OCI-LY7 (cell line): ENCODE measurements around the gene DYNC2H1. TPM values are rescaled to one million over a fixed set of nuclear protein-coding genes. Genes with fewer than 3 reads are reported as not detected.
"Not testable (repeated sequence)": the region's sequence is repeated elsewhere in the genome, so short reads cannot be mapped to it uniquely, and the experiment has no call there.

Source experiments
- BruUV-seq: library from RNA; stranded (reverse); fragments of 400-500 nt; replicated peaks from 2 replicates; lab custom pipeline; 2021; lab: Mats Ljungman, UMichigan
- CTCF ChIA-PET: fragments of 300-600 bp; sonication (Branson Sonifier 250); formaldehyde crosslinking; loops from one replicate; lab custom pipeline; 2022; ENCODE audit warnings: antibody characterized with exemption; ENCODE audit not compliant: unreplicated experiment; lab: Charles Lee
- POLR2A ChIA-PET: fragments of 300-600 bp; sonication (Branson Sonifier 250); formaldehyde crosslinking; loops from one replicate; lab custom pipeline; 2022; ENCODE audit warnings: antibody characterized with exemption; lab: Charles Lee
- DNase-seq: peaks from one replicate; pipeline ENCODE4 v3.0.0-alpha.2; 2015; ENCODE audit warnings: low spot score
- H2AFZ ChIP-seq: fragments of 200-600 bp; sonication (generic), shearing (Covaris generic); 2 replicates; pipeline ENCODE4 v1.6.1; 2014; ENCODE audit warnings: mild to moderate bottlenecking, antibody characterized with exemption, low read length, moderate library complexity
- H3K27ac ChIP-seq: fragments of 200-600 bp; sonication (generic); 2 replicates; pipeline ENCODE4 v1.5.1; 2014; ENCODE audit warnings: mixed run types, low read depth, mild to moderate bottlenecking, moderate library complexity, low read length, inconsistent platforms; ENCODE audit not compliant: poor library complexity, severe bottlenecking
- H3K36me3 ChIP-seq: fragments of 200-600 bp; sonication (generic); 2 replicates; pipeline ENCODE4 v1.6.1; 2014; ENCODE audit warnings: mild to moderate bottlenecking, antibody characterized with exemption, low read length, moderate library complexity, mixed read lengths; ENCODE audit not compliant: insufficient read depth
- H3K4me1 ChIP-seq: fragments of 200-600 bp; sonication (generic); 2 replicates; pipeline ENCODE4 v1.5.1; 2014; ENCODE audit warnings: mild to moderate bottlenecking, low read length; ENCODE audit not compliant: insufficient read depth, poor library complexity, severe bottlenecking
- H3K4me2 ChIP-seq: fragments of 200-600 bp; sonication (generic); 2 replicates; pipeline ENCODE4 v1.6.1; 2014; ENCODE audit warnings: mild to moderate bottlenecking, low read length
- H3K4me3 ChIP-seq: fragments of 200-600 bp; sonication (generic); 2 replicates; pipeline ENCODE4 v1.5.1; 2014; ENCODE audit warnings: mild to moderate bottlenecking, low read depth, low read length; ENCODE audit not compliant: poor library complexity, severe bottlenecking
- H3K79me2 ChIP-seq: fragments of 200-600 bp; sonication (generic); 2 replicates; pipeline ENCODE4 v1.6.1; 2016; ENCODE audit warnings: low read depth, mild to moderate bottlenecking, low read length, moderate library complexity, mixed read lengths; ENCODE audit not compliant: insufficient read depth
- H3K9me2 ChIP-seq: fragments of 200-600 bp; sonication (generic); 2 replicates; pipeline ENCODE4 v1.6.1; 2016; ENCODE audit warnings: mild to moderate bottlenecking, low read length, mixed read lengths; ENCODE audit not compliant: insufficient read depth
- H3K9me3 ChIP-seq: fragments of 200-600 bp; sonication (generic); 2 replicates; pipeline ENCODE4 v1.6.1; 2014; ENCODE audit warnings: mild to moderate bottlenecking, mixed run types, low read length, mixed read lengths
- H4K20me1 ChIP-seq: fragments of 200-600 bp; sonication (generic); 2 replicates; pipeline ENCODE4 v1.6.1; 2014; ENCODE audit warnings: mild to moderate bottlenecking, antibody characterized with exemption, low read length, moderate library complexity, mixed read lengths; ENCODE audit not compliant: insufficient read depth
- CTCF ChIP-seq: fragments of 200-600 bp; sonication (generic); conservative IDR thresholded peaks from 2 replicates; pipeline ENCODE4 v1.5.1; 2014; ENCODE audit warnings: mild to moderate bottlenecking, antibody characterized with exemption, low read length, moderate library complexity, mixed read lengths
- EZH2phosphoT487 ChIP-seq: fragments of 200-600 bp; sonication (generic); IDR thresholded peaks from 2 replicates; pipeline ENCODE4 v1.6.1; 2018; ENCODE audit warnings: low read depth, borderline replicate concordance, mild to moderate bottlenecking, mixed run types, antibody characterized with exemption, low read length, moderate library complexity, mixed read lengths
- intact Hi-C: fragments of 100-400 bp; cut with micrococcal nuclease; formaldehyde crosslinking; loops from one replicate; pipeline ENCODE4 v1.10.0; 2022; ENCODE audit not compliant: unreplicated experiment
- total RNA-seq, 2 experiments: library from RNA; depleted of rRNA in 1 of 2; stranded (reverse); fragments of >200 nt in 1 of 2; shearing (Covaris generic) in 1 of 2; gene quantifications; 2 replicates each; pipeline ENCODE4 v1.2.3, GENCODE V29; 2014 to 2022

DYNC2H1 gene
- total RNA-seq, 2 experiments from 2014 or later: 0.44 to 1.1 TPM

- no peak for DNase-seq
- POLR2A ChIA-PET: no interaction called here
- Histone ChIP-seq H3K27ac (no peak overlapping the region), H3K4me2 (no peak overlapping the region), H2AFZ (no peak overlapping the region), H3K36me3 (no peaks in the 10 kb centered on the region), H4K20me1 (no peaks in the 10 kb centered on the region), H3K9me2 (no peaks in the 10 kb centered on the region), H3K4me3 (no peak overlapping the region), H3K4me1 (no peaks in the 10 kb centered on the region), H3K9me3 (no peaks in the 10 kb centered on the region), H3K79me2 (no peaks in the 10 kb centered on the region)
- TF ChIP-seq EZH2phosphoT487 (no peak), CTCF (no peak)
- CTCF ChIA-PET: no interaction called here
- intact Hi-C loops: no loop called here
- no TSS peak for BruUV-seq
Observed at GRCh38 chr11:103370076-103370475, 260.9 kb downstream of the DYNC2H1 start.

GRCh38 chr11:103372906-103373305, 263.7 kb downstream of the DYNC2H1 start:
- Histone ChIP-seq H3K79me2 (no peaks in the 10 kb centered on the region), H3K9me2 (no peaks in the 10 kb centered on the region), H3K4me3 (no peak overlapping the region), H4K20me1 (no peaks in the 10 kb centered on the region), H3K27ac (no peak overlapping the region), H3K4me1 (no peaks in the 10 kb centered on the region), H2AFZ (no peak overlapping the region), H3K36me3 (no peaks in the 10 kb centered on the region), H3K9me3 (no peaks in the 10 kb centered on the region), H3K4me2 (no peak overlapping the region)
- intact Hi-C loops: no loop called here
- TF ChIP-seq CTCF (no peak), EZH2phosphoT487 (no peak)
- POLR2A ChIA-PET: no interaction called here
- CTCF ChIA-PET: no interaction called here
- no TSS peak for BruUV-seq
- DNase-seq: no peak

GRCh38 chr11:103374227-103374626, 265.0 kb downstream of the DYNC2H1 start:
- intact Hi-C loops, H3K36me3 ChIP-seq, H3K27ac ChIP-seq, H3K4me2 ChIP-seq, CTCF ChIA-PET, H3K9me2 ChIP-seq, POLR2A ChIA-PET, DNase-seq, H3K4me1 ChIP-seq, H3K4me3 ChIP-seq, BruUV-seq, H3K9me3 ChIP-seq, H4K20me1 ChIP-seq, H3K79me2 ChIP-seq, H2AFZ ChIP-seq: not testable (repeated sequence)
